Mucosa of stomach (tissue), 1 donor: Measurements from ENCODE around the gene TCL1B.

Experiments
- H3K27me3 ChIP-seq: one replicate; pipeline ENCODE4 v1.7.0; 2013; ENCODE audit warnings: mild to moderate bottlenecking, low read length; ENCODE audit not compliant: control insufficient read depth, insufficient read depth
- H3K36me3 ChIP-seq: one replicate; pipeline ENCODE4 v1.7.0; 2013; ENCODE audit warnings: low read length; ENCODE audit not compliant: control insufficient read depth, insufficient read depth
- H3K4me1 ChIP-seq: one replicate; pipeline ENCODE4 v1.7.0; 2013; ENCODE audit warnings: mild to moderate bottlenecking, low read length; ENCODE audit not compliant: control insufficient read depth, insufficient read depth
- H3K4me3 ChIP-seq: one replicate; pipeline ENCODE4 v1.7.0; 2013; ENCODE audit warnings: low read length
- H3K9ac ChIP-seq: one replicate; pipeline ENCODE4 v1.7.0; 2013; ENCODE audit warnings: mild to moderate bottlenecking, low read length, moderate library complexity
- H3K9me3 ChIP-seq: one replicate; pipeline ENCODE4 v1.7.0; 2013; ENCODE audit warnings: mild to moderate bottlenecking, low read length, moderate library complexity; ENCODE audit not compliant: control insufficient read depth
- donor health status: Pancreatic carcinoma.

TCL1B gene

DNA sequence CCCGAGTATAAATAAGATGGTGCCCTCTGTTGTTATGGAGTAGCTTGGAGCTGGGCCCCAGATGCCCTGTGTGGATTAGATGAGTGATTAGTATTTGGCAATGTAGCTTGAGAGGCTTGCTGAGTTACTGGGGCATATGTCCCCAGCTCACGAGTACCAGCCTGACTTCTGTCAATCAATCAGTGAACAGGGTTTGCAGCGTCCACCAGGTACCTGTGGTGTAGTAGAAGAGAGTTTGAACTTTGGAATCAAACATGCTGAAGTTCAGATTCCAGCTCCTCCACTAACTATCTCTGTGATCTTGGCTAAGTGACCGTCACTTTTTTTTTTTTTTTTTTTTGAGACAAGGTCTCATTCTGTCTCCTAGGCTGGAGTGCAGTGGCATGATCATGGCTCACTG lies 11.6 kb upstream of the TCL1B start:
- Histone ChIP-seq H3K36me3 (no peaks in the 10 kb centered on the region), H3K4me3 (no peak overlapping the region), H3K27me3 (no peaks in the 10 kb centered on the region), H3K9ac (no peak overlapping the region), H3K4me1 (no peaks in the 10 kb centered on the region), H3K9me3 (no peaks in the 10 kb centered on the region)

DNA sequence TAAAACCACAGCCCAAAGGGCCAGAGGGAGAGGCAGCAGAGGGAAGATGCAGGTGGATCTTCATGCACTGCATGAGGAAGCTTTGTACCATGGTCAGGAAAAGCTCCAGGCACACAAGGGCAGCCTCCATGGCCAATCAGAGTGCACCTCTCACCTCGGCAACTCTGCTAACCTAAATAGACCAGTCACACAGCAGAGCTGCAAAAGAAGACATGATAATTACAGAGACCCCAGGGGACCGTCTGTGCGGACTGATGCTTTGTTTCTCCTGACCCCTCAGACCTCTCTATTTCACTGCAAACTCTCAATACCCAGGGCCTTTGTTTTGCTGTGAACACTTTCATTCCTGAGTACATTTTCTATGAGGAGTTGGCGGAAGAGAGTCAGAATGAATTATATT lies 10.7 kb upstream of the TCL1B start:
- Histone ChIP-seq H3K9ac (no peak overlapping the region), H3K36me3 (no peaks in the 10 kb centered on the region), H3K27me3 (no peaks in the 10 kb centered on the region), H3K4me1 (no peaks in the 10 kb centered on the region), H3K4me3 (no peak overlapping the region), H3K9me3 (no peaks in the 10 kb centered on the region)

DNA sequence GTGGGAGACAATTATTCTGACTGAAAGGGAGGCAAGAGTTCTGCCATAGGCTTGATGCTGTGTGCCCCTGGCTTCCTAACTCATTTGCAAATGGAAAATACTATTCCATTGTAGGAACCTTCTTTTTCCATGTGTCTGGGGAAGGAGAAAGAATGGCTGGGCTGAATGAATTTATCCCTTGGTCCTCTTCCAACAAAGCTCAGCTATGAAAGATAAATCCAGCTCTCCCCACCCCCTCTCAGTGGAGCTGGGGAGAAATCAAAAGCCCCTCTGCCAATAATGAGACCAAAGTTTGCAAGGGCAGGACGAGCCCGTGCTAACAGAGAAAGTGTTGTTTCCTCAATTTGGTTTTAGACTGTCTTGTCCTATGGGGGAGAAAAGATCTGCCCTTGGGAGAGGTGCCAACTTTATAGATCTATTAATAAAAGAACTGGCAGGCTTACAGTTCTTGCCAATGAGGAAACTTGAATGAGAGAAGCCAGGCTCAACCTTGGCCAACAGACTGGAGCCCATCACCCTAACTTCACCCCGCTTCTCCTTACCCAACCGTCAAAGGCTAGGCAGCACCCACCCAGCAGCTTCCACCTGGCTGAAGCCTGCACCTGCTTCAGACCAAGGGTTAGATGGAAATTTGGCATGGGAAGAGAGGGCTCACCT lies 8.9 kb upstream of the TCL1B start:
- Histone ChIP-seq H3K36me3 (no peaks in the 10 kb centered on the region), H3K27me3 (no peaks in the 10 kb centered on the region), H3K4me1 (no peaks in the 10 kb centered on the region), H3K9ac (no peak overlapping the region), H3K4me3 (no peak overlapping the region), H3K9me3 (no peaks in the 10 kb centered on the region)

DNA sequence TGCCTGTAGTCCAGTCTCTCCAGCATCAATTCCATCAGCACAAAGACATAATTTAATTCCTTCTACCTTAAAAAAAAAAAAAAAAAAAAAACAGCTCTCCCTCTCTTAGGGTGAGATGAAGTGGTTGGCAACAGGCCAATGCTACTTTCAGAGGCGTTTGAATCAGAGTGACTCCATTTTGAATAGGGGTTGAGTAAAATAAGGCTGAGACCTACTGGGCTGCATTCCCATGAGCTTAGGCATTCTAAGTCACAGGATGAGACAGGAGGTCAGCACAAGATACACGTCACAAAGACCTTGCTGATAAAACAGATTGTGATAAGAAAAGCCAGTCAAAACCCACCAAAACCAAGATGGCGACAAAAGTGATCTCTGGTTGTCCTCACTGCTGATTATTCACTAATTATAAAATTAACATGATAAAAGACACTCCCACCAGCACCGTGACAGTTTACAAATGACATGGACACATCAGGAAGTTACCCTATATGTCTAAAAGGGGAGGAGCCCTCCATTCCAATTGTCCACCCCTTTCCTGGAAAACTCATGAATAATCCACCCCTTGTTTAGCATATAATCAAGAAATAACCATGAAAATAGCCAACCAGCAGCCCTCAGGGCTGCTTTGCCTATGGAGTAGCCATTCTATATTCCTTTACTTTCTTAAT lies 6.9 kb upstream of the TCL1B start:
- H3K36me3 ChIP-seq, result no peaks in the 10 kb centered on the region
- H3K9ac ChIP-seq, result no peak overlapping the region
- H3K4me3 ChIP-seq, result no peak overlapping the region
- no peaks in the 10 kb centered on the region for H3K27me3 ChIP-seq
- H3K9me3 ChIP-seq, result no peaks in the 10 kb centered on the region
- H3K4me1 ChIP-seq, result no peaks in the 10 kb centered on the region

DNA sequence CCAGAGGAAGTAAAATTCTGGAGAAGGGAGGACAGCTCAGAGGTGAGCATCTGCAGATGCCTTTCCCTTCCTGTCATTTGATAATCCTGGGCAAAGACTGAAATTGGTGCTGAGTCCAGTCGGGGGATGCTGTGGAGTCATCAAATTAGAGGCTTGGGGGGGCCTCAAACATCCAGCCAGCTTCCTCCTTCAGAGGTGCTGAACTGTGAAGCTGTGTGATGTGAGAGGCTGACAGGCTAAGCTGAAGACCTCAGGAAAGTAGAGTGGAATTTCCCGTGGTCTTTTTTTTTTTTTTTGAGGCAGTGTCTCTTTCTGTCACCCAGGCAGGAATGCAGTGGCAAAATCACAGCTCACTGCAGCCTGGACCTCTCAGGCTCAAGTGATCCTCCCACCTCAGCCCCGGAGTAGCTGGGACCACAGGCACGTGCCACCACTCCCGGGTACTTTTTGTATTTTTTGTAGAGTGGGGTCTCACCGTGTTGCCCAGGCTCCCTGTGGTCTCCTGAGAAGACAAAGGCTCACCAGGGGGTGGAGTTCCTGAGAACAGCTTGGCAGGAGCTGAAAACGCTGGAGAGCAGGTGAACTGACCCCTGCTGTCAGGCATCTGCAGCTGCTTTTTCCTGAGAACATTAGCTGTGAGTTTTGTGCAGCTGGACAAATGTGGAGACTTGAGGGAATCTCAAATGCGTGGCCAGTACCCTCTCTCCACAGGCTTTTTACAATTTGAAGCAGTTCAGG lies 6.1 kb upstream of the TCL1B start:
- Histone ChIP-seq H3K36me3 (no peaks in the 10 kb centered on the region), H3K4me1 (no peaks in the 10 kb centered on the region), H3K27me3 (no peaks in the 10 kb centered on the region), H3K9me3 (no peaks in the 10 kb centered on the region), H3K4me3 (no peak overlapping the region), H3K9ac (no peak overlapping the region)

DNA sequence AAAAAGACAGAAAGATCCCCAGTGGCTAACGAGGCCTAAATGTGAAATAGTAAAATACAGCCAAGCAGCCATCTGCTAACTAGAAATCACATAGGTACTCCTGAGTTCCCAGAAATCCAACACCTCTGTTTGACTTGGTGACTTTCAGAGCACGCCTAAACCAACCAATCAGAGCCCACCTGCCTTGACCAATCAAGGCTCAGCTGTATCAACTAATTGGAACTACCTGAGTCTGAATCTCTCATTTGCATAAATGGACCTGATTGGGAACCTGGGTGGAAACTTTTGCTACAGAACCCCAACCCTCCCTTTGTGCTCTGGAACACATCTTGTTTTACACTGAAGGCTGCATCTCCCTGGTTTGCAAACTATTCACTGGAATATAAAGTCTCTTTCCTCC lies 5.1 kb upstream of the TCL1B start:
- Histone ChIP-seq H3K27me3 (no peaks in the 10 kb centered on the region), H3K36me3 (no peaks in the 10 kb centered on the region), H3K9me3 (no peaks in the 10 kb centered on the region), H3K4me3 (no peak overlapping the region), H3K9ac (no peak overlapping the region), H3K4me1 (no peaks in the 10 kb centered on the region)

DNA sequence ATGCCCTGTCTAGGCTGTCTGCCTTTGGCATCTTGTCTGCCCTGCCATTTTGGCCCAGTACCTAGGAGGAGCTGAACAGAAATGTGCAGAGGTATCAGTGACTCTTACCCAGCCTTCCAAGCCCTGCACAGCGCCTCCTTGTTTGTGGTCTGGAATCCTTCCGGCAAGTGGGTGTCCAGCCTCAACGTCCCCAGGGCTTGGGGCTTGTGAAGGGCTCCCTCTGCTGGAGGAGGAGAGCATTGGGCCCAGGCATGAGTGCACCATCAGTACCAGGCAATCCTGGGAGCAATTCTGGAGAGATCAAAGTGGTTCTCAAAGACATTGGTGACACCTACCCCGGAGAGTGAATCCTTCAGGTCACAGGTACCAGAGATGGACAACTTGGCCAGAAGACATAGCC lies 2.4 kb upstream of the TCL1B start:
- H3K9me3 ChIP-seq, result no peaks in the 10 kb centered on the region
- H3K36me3 ChIP-seq, result no peaks in the 10 kb centered on the region
- H3K9ac ChIP-seq, result no peak overlapping the region
- H3K4me1 ChIP-seq, result no peaks in the 10 kb centered on the region
- no peaks in the 10 kb centered on the region for H3K27me3 ChIP-seq
- H3K4me3 ChIP-seq, result no peak overlapping the region

DNA sequence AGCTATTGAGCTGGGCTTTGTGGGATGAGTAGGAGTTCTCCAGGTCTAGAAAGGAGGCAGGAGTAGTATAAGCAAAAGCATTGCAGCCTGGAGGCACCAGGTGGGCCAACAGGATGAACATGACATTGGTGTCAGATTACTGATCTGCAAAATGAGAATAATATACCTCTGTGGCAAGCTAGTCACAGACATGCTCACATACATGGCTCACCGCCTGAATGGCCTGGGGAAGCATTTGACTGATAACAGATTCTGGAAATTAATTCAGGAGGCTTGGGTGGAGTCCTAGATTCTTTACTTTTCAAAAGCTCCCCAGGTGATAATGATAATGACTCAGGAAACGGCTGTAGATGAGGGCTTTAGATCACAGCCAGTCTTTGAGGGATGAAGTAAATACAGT lies 709 bp downstream of the TCL1B start:
- no peak overlapping the region for H3K9ac ChIP-seq
- no peak overlapping the region for H3K4me3 ChIP-seq
- no peaks in the 10 kb centered on the region for H3K4me1 ChIP-seq
- no peaks in the 10 kb centered on the region for H3K36me3 ChIP-seq
- no peaks in the 10 kb centered on the region for H3K27me3 ChIP-seq
- no peaks in the 10 kb centered on the region for H3K9me3 ChIP-seq

DNA sequence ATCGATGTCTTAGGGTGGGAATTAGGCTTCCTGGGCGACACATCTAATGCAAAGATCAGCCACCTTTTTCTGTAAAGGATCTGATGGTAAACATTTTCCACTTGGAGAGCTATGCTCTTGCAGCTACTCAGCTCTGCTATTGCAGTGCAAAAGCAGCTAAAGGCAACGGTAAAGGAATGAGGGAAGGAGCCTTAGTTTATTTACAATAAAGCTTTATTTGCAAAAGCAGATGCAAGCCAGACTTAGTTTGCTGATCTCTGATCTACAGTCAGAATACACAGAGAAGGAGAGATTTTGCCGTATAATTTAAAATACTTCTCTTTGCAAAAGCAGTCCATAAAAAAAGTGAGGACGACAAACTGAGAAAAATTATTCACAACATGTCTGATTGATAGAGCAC lies 3.2 kb downstream of the TCL1B start:
- Histone ChIP-seq H3K9me3 (no peaks in the 10 kb centered on the region), H3K36me3 (no peaks in the 10 kb centered on the region), H3K4me3 (no peak overlapping the region), H3K4me1 (no peaks in the 10 kb centered on the region), H3K27me3 (no peaks in the 10 kb centered on the region), H3K9ac (no peak overlapping the region)

DNA sequence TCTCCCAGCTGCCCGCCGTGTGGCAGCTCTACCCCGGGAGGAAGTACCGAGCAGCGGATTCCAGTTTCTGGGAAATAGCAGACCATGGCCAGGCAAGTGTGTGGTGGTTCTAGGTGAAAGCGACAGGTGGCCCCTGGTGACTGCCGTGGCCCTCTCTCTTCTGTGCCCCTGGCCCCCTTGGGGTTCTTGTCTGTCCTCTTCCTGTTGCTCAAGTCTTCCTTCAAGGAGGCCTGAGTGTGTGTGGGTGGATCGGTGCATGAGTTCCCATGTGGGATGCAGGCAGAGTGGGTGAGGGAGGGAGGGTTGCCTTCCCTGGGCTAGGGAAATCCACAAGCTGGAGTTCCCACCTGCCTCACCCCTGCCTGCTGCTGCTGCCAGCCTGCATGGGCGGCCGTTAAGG lies 4.6 kb downstream of the TCL1B start:
- H3K27me3 ChIP-seq, result no peaks in the 10 kb centered on the region

DNA sequence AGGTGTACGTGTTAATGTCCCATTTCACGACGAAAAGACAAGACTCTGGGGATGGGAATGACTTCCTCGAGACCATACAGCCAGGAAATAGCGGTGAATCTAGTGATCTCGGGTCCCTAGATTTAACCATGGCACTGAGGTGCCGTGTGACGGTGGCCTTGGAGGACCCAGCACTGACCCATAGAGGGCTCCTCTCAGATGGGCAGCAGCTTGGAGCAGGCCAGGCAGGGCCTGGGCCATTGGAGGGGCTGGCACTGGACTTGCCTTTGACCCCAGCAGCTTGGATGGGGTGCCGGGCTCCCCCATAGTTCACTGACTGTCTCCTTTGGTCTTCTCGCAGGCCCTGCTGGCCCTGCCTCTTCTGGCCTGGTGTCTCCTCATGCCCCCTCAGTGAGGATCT lies 5.4 kb downstream of the TCL1B start:
- Histone ChIP-seq H3K4me1 (no peaks in the 10 kb centered on the region), H3K36me3 (no peaks in the 10 kb centered on the region), H3K9me3 (no peaks in the 10 kb centered on the region), H3K9ac (no peak overlapping the region), H3K27me3 (no peaks in the 10 kb centered on the region), H3K4me3 (no peak overlapping the region)

More for the DNA sequence above, 4.6 kb downstream of the TCL1B start:
- Histone ChIP-seq H3K9me3 (no peaks in the 10 kb centered on the region), H3K9ac (no peak overlapping the region), H3K4me1 (no peaks in the 10 kb centered on the region), H3K36me3 (no peaks in the 10 kb centered on the region), H3K4me3 (no peak overlapping the region)

DNA sequence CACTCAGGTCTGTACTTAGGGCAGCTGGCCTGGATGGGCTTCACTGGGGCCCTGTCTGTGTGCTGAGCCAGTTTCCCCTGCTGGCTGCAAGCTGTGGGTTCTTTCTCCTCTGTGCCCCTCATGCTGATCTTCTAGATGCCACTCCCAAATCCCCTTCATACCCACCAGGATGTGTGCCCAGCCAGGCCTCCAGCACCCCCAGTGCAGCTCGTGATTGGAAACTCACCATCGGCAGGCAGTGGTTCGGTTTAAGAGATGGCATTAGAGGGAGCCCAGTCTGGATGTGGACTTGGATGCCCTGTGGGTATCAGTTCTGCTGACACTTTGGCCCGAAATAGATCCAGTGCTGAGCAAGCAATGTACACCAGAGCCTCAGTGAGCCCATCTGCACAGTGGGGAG lies 5.9 kb downstream of the TCL1B start:
- Histone ChIP-seq H3K36me3 (no peaks in the 10 kb centered on the region), H3K4me1 (no peaks in the 10 kb centered on the region), H3K27me3 (no peaks in the 10 kb centered on the region), H3K4me3 (no peak overlapping the region), H3K9me3 (no peaks in the 10 kb centered on the region), H3K9ac (no peak overlapping the region)
